SK-N-SH (cell line): ENCODE results near the gene HEXA. TPM values are rescaled to one million over a fixed set of nuclear protein-coding genes. Genes with fewer than 3 reads are reported as not detected.

ENCODE experiments used
- CTCF ChIA-PET: fragments of 300-600, 350-600 bp; formaldehyde crosslinking; extraction: SDS; loops from one replicate; lab custom pipeline; 2021; lab: Yijun Ruan, JAX
- POLR2A ChIA-PET: fragments of 350-600 bp; sonication (Branson Sonifier 250); formaldehyde crosslinking; extraction: SDS; loops from one replicate; lab custom pipeline; 2020; ENCODE audit warnings: antibody characterized with exemption, inconsistent platforms; lab: Yijun Ruan, JAX
- DNase-seq: peaks from one replicate; pipeline ENCODE4 v3.0.0; 2012
- H2AFZ ChIP-seq: fragments of 200-600 bp; sonication (generic); 2 replicates; pipeline ENCODE4 v1.8.1; 2016; ENCODE audit warnings: antibody characterized with exemption, mild to moderate bottlenecking, low read depth
- H3F3A ChIP-seq: fragments of 200-600 bp; sonication (generic); replicated peaks from 2 replicates; pipeline ENCODE3; 2016; ENCODE audit warnings: antibody characterized with exemption, mild to moderate bottlenecking; ENCODE audit not compliant: insufficient read depth
- H3K27ac ChIP-seq, 2 experiments: fragments of 200-500 bp in 1 of 2; fragments of 200-600 bp in 1 of 2; sonication (Bioruptor generic) in 1 of 2; sonication (generic), shearing (Covaris generic) in 1 of 2; 2 replicates each; pipeline versions ENCODE4 v1.5.1 to v1.6.1; 2014 to 2016; ENCODE audit warnings: low read depth in 2 of 2, inconsistent platforms in 1 of 2, low read length in 1 of 2, mild to moderate bottlenecking in 1 of 2, mixed read lengths in 1 of 2
- H3K27me3 ChIP-seq: fragments of 200-600 bp; sonication (generic), shearing (Covaris generic); 2 replicates; pipeline ENCODE4 v1.6.1; 2016; ENCODE audit warnings: mixed run types; ENCODE audit not compliant: insufficient read depth
- H3K36me3 ChIP-seq, 2 experiments: fragments of 200-500 bp in 1 of 2; fragments of 200-600 bp in 1 of 2; sonication (Bioruptor generic) in 1 of 2; sonication (generic) in 1 of 2; replicated peaks in 1 of 2; 2 replicates each; pipeline versions ENCODE3 to v1.5.1; 2014 to 2016; ENCODE audit warnings: low read length in 1 of 2, mild to moderate bottlenecking in 1 of 2; ENCODE audit not compliant: insufficient read depth in 2 of 2, control insufficient read depth in 1 of 2
- H3K4me1 ChIP-seq, 2 experiments: fragments of 200-500 bp in 1 of 2; fragments of 200-600 bp in 1 of 2; sonication (Bioruptor generic) in 1 of 2; sonication (generic), shearing (Covaris generic) in 1 of 2; 2 replicates each; pipeline versions ENCODE4 v1.5.1 to v1.6.1; 2014 to 2016; ENCODE audit warnings: low read depth in 1 of 2, low read length in 1 of 2, mixed run types in 1 of 2; ENCODE audit not compliant: insufficient read depth in 2 of 2, control insufficient read depth in 1 of 2
- H3K4me2 ChIP-seq: fragments of 200-600 bp; sonication (generic), shearing (Covaris generic); 2 replicates; pipeline ENCODE4 v1.6.1; 2017; ENCODE audit warnings: mixed run types
- H3K4me3 ChIP-seq, 2 experiments: fragments of 200-500 bp in 1 of 2; fragments of 200-600 bp in 1 of 2; sonication (Bioruptor generic) in 1 of 2; sonication (generic), shearing (Covaris generic) in 1 of 2; 2 replicates each; pipeline versions ENCODE4 v1.5.1 to v1.8.1; 2014 to 2016; ENCODE audit warnings: low read depth in 2 of 2, inconsistent platforms in 1 of 2, low read length in 1 of 2, mild to moderate bottlenecking in 1 of 2, mixed read lengths in 1 of 2, moderate library complexity in 1 of 2
- H3K79me2 ChIP-seq: fragments of 200-600 bp; sonication (generic); 2 replicates; pipeline ENCODE4 v1.8.1; 2017; ENCODE audit warnings: mild to moderate bottlenecking; ENCODE audit not compliant: insufficient read depth
- H3K9ac ChIP-seq: fragments of 200-600 bp; sonication (generic); 2 replicates; pipeline ENCODE4 v1.6.1; 2017; ENCODE audit warnings: mixed run types
- H3K9me2 ChIP-seq: fragments of 200-600 bp; sonication (generic); 2 replicates; pipeline ENCODE4 v1.6.1; 2017; ENCODE audit warnings: mixed run types
- H3K9me3 ChIP-seq: fragments of 200-600 bp; sonication (generic); 2 replicates; pipeline ENCODE4 v1.6.1; 2017; ENCODE audit warnings: mixed run types, mild to moderate bottlenecking, moderate library complexity
- H4K20me1 ChIP-seq: fragments of 200-600 bp; sonication (generic); 2 replicates; pipeline ENCODE4 v1.6.1; 2017; ENCODE audit warnings: mild to moderate bottlenecking, mixed run types; ENCODE audit not compliant: insufficient read depth
- CHD2 ChIP-seq: fragments of 150-350 bp; IDR thresholded peaks from 2 replicates; pipeline ENCODE4 v1.6.1; 2018; ENCODE audit warnings: low read length; ENCODE audit not compliant: partially characterized antibody
- ELF1 ChIP-seq: IDR thresholded peaks from 2 replicates; pipeline ENCODE4 v1.4.0; 2012
- EP300 ChIP-seq, 2 experiments: IDR thresholded peaks; 2 replicates each; pipeline versions ENCODE4 v1.4.0 to v1.6.1; 2012; ENCODE audit warnings: borderline replicate concordance in 1 of 2, low read depth in 1 of 2, low read length in 1 of 2
- EZH2phosphoT487 ChIP-seq: fragments of 200-600 bp; sonication (generic); IDR thresholded peaks from 2 replicates; pipeline ENCODE4 v1.6.1; 2017; ENCODE audit warnings: low read depth, mixed run types, mild to moderate bottlenecking, antibody characterized with exemption, moderate library complexity, borderline replicate concordance
- FOSL2 ChIP-seq: IDR thresholded peaks from 2 replicates; pipeline ENCODE4 v1.4.0; 2012; ENCODE audit warnings: low read depth, mild to moderate bottlenecking, moderate library complexity, borderline replicate concordance
- GABPA ChIP-seq: IDR thresholded peaks from 2 replicates; pipeline ENCODE4 v1.4.0; 2012; ENCODE audit warnings: low read depth, mild to moderate bottlenecking
- IRF3 ChIP-seq: fragments of 150-350 bp; IDR thresholded peaks from 2 replicates; pipeline ENCODE4 v1.6.1; 2016; ENCODE audit warnings: mild to moderate bottlenecking, low read depth, low read length
- MXI1 ChIP-seq: IDR thresholded peaks from 2 replicates; pipeline ENCODE4 v1.6.1; 2012; ENCODE audit warnings: mild to moderate bottlenecking, low read depth, low read length, improper control_type of control experiment
- NFIC ChIP-seq: IDR thresholded peaks from 2 replicates; pipeline ENCODE4 v1.4.0; 2012; ENCODE audit warnings: borderline replicate concordance
- RAD21 ChIP-seq: IDR thresholded peaks from 2 replicates; pipeline ENCODE4 v1.6.1; 2012; ENCODE audit warnings: mild to moderate bottlenecking, low read length
- RCOR1 ChIP-seq: fragments of 150-350 bp; IDR thresholded peaks from 2 replicates; pipeline ENCODE4 v1.6.1; 2017; ENCODE audit warnings: antibody characterized with exemption, low read length
- SIN3A ChIP-seq: IDR thresholded peaks from 2 replicates; pipeline ENCODE4 v1.6.1; 2012; ENCODE audit warnings: low read depth, mild to moderate bottlenecking, low read length, moderate library complexity, borderline replicate concordance
- SMC3 ChIP-seq: IDR thresholded peaks from 2 replicates; pipeline ENCODE4 v1.6.1; 2012; ENCODE audit warnings: low read depth, low read length, improper control_type of control experiment
- TCF12 ChIP-seq: IDR thresholded peaks from 2 replicates; pipeline ENCODE4 v1.4.0; 2012
- TEAD4 ChIP-seq: IDR thresholded peaks from 2 replicates; pipeline ENCODE4 v1.4.0; 2012; ENCODE audit warnings: mild to moderate bottlenecking, borderline replicate concordance; ENCODE audit not compliant: insufficient read depth
- ZBTB33 ChIP-seq: IDR thresholded peaks from 2 replicates; pipeline ENCODE4 v1.4.0; 2012; ENCODE audit warnings: low read depth, borderline replicate concordance
- WGBS: methylation state at CpG from one replicate; pipeline ENCODE4 v1.1.6; 2017; ENCODE audit warnings: low lambda C conversion rate; 5-methylcytosine and 5-hydroxymethylcytosine counted together
- polyA plus RNA-seq, 3 experiments: library from polyadenylated mRNA; depleted of rRNA; stranded (reverse); fragments of >200 nt; gene quantifications; 2 replicates each; pipeline ENCODE4 v1.2.3, GENCODE V29; 2012
- TF ChIP-seq, protein P1 (sequence below): fragments of 150-350 bp; IDR thresholded peaks from 2 replicates; pipeline ENCODE4 v1.6.1; 2017; ENCODE audit warnings: antibody characterized with exemption, low read length, low read depth, borderline replicate concordance
- TF ChIP-seq, protein P2 (sequence below): IDR thresholded peaks from 2 replicates; pipeline ENCODE4 v1.6.1; 2012; ENCODE audit warnings: mild to moderate bottlenecking, low read depth, low read length, moderate library complexity

HEXA gene
- polyA plus RNA-seq, 1 of the 3 experiments (the other 2 are of a cell fraction) = 251 TPM

DNA sequence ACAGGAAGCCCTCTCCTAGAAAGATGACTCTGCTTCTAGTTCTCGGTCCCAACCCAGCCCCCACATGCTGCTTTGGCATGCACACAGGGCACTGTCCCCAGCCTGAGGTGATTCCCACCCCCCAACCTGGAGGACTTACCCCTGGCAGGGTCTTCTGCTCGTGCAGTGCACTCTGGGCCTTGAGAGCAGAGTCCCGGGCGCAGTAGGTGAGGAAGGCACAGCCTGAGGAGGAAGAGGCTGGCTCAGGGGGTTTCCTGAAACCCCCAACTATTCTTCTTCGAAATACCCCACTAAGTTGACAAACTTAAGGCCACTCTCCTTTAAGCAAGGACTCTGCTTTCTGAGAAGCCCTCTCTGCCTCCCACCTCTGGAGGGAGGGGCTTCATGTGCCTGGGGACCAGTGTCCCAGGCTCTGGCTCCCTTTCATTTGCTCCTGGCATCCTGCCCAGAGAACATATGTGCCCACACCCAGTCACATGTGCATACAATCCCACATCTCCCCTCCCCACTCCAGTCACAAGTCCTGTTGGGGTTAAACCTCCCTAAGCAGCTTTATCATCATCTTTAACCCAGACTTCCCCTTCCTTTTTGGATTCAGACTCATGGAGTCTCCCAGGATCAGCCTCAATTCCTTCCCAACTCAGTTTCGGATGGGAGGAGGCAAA is 60.0 kb downstream of the HEXA start:
- H4K20me1 ChIP-seq = no peaks in the 10 kb centered on the region
- peaks cover 4% of the 10 kb centered on the region; the same call in 1 of the 2 replicates for H3K27me3 ChIP-seq
- no peaks in the 10 kb centered on the region for H3K9me2 ChIP-seq
- no peaks in the 10 kb centered on the region for H3K79me2 ChIP-seq
- ChIA-PET CTCF (no interaction called here), POLR2A (interaction anchor here (0.5 kb wide), 1 partner anchor 86 kb away, joined by 3 read pairs; no protein-coding TSS in a partner anchor)
- H3K9ac ChIP-seq = no peak overlapping the region
- H3K4me3 ChIP-seq = no peak overlapping the region
- no peaks in the 10 kb centered on the region for H3K9me3 ChIP-seq
- H2AFZ ChIP-seq = no peak overlapping the region
- H3K4me2 ChIP-seq = no peak overlapping the region
- peaks cover 3% of the 10 kb centered on the region for H3F3A ChIP-seq
- 21% methylated on average over 4 of the region's 6 CpGs for WGBS
- TF ChIP-seq NFIC (no peak), CHD2 (no peak), MXI1 (peak; percentile 73; the same call in 1 of the 2 replicates), GABPA (no peak), ZBTB33 (no peak), EP300 (IDR thresholded peaks at IDR 0.05; ENCODE audit: borderline replicate concordance in 1 of 2, low read depth in 1 of 2, low read length in 1 of 2) (0 out of 4 replicates have a peak, but pooled peaks of 1 of the 2 experiments have one; percentile 17), IRF3 (no peak), TEAD4 (no peak), FOSL2 (no peak), RCOR1 (no peak), EZH2phosphoT487 (no peak), SIN3A (no peak), RAD21 (no peak), TCF12 (no peak), SMC3 (no peak), ELF1 (no peak)
- TF ChIP-seq, protein P1, sequence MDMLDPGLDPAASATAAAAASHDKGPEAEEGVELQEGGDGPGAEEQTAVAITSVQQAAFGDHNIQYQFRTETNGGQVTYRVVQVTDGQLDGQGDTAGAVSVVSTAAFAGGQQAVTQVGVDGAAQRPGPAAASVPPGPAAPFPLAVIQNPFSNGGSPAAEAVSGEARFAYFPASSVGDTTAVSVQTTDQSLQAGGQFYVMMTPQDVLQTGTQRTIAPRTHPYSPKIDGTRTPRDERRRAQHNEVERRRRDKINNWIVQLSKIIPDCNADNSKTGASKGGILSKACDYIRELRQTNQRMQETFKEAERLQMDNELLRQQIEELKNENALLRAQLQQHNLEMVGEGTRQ = peak; percentile 20; the same call in 1 of the 2 replicates
- TF ChIP-seq, protein P2, sequence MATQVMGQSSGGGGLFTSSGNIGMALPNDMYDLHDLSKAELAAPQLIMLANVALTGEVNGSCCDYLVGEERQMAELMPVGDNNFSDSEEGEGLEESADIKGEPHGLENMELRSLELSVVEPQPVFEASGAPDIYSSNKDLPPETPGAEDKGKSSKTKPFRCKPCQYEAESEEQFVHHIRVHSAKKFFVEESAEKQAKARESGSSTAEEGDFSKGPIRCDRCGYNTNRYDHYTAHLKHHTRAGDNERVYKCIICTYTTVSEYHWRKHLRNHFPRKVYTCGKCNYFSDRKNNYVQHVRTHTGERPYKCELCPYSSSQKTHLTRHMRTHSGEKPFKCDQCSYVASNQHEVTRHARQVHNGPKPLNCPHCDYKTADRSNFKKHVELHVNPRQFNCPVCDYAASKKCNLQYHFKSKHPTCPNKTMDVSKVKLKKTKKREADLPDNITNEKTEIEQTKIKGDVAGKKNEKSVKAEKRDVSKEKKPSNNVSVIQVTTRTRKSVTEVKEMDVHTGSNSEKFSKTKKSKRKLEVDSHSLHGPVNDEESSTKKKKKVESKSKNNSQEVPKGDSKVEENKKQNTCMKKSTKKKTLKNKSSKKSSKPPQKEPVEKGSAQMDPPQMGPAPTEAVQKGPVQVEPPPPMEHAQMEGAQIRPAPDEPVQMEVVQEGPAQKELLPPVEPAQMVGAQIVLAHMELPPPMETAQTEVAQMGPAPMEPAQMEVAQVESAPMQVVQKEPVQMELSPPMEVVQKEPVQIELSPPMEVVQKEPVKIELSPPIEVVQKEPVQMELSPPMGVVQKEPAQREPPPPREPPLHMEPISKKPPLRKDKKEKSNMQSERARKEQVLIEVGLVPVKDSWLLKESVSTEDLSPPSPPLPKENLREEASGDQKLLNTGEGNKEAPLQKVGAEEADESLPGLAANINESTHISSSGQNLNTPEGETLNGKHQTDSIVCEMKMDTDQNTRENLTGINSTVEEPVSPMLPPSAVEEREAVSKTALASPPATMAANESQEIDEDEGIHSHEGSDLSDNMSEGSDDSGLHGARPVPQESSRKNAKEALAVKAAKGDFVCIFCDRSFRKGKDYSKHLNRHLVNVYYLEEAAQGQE = no peak
- TF ChIP-seq, all 33 proteins: peak for 3
- peak; percentile 85 for DNase-seq
- Histone ChIP-seq H3K27ac (no peak overlapping the region; a peak in 1 of 4 replicates), H3K4me1 (peaks cover 2 to 24% of the 10 kb centered on the region in 2 experiments; a peak in 1 of 4 replicates), H3K36me3 (no peaks in the 10 kb centered on the region)
